Tibial nerve (tissue), 3 donors: ENCODE results near the gene MATR3.

Source experiments
- POLR2A ChIP-seq, 2 donors: fragments of 450-650 bp; IDR thresholded peaks; one replicate each; pipeline ENCODE4 v1.6.1; 2017; ENCODE audit warnings: antibody characterized with exemption in 2 of 2, mild to moderate bottlenecking in 2 of 2, moderate library complexity in 2 of 2
- TF ChIP-seq, protein P1 (sequence below), 5 experiments: fragments of 200-600 bp in 3 of 5; fragments of 450-650 bp in 2 of 5; sonication (generic) in 3 of 5; IDR thresholded peaks; one replicate each; pipeline ENCODE4 v1.5.1; 2016 to 2019; ENCODE audit warnings: antibody characterized with exemption in 5 of 5, mild to moderate bottlenecking in 3 of 5, moderate library complexity in 2 of 5

DNA sequence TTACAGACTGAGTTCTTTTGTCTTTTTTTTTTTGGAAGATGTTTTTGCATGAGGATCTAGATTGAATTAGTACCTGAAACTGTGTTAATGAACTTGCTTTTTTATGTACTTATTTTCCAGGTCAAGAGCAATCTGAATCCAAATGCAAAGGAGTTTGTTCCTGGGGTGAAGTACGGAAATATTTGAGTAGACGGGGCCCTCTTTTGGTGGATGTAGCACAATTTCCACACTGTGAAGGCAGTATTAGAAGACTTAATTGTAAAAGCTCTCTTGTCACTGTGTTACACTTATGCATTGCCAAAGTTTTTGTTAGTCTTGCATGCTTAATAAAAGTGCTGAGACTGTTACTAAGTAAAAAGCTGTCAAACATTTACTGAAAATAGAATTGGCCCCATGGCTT is 75.1 kb downstream of the MATR3 start:
- TF ChIP-seq, protein P1, sequence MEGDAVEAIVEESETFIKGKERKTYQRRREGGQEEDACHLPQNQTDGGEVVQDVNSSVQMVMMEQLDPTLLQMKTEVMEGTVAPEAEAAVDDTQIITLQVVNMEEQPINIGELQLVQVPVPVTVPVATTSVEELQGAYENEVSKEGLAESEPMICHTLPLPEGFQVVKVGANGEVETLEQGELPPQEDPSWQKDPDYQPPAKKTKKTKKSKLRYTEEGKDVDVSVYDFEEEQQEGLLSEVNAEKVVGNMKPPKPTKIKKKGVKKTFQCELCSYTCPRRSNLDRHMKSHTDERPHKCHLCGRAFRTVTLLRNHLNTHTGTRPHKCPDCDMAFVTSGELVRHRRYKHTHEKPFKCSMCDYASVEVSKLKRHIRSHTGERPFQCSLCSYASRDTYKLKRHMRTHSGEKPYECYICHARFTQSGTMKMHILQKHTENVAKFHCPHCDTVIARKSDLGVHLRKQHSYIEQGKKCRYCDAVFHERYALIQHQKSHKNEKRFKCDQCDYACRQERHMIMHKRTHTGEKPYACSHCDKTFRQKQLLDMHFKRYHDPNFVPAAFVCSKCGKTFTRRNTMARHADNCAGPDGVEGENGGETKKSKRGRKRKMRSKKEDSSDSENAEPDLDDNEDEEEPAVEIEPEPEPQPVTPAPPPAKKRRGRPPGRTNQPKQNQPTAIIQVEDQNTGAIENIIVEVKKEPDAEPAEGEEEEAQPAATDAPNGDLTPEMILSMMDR (IDR thresholded peaks at IDR 0.05): no peak
- no peak for TF ChIP-seq POLR2A (IDR thresholded peaks at IDR 0.05)
